Mesenchymal stem cell (in vitro differentiated cells and primary cell): ENCODE measurements around the gene CIRBP.

Experiments
- DNase-seq: peaks from one replicate; pipeline ENCODE4 v3.0.0-alpha.2; 2013
- H2AFZ ChIP-seq: one replicate; pipeline ENCODE4 v1.6.1; 2013; ENCODE audit warnings: low read depth, mild to moderate bottlenecking, control low read depth, inconsistent platforms, low read length, moderate library complexity
- H2AK5ac ChIP-seq: 2 replicates; pipeline ENCODE4 v1.6.1; 2013; ENCODE audit warnings: low read length, moderate library complexity, mild to moderate bottlenecking, inconsistent platforms; ENCODE audit not compliant: severe bottlenecking
- H2BK120ac ChIP-seq: one replicate; pipeline ENCODE4 v1.6.1; 2013; ENCODE audit warnings: low read depth, mild to moderate bottlenecking, inconsistent platforms, low read length, moderate library complexity
- H2BK12ac ChIP-seq, 2 experiments: one replicate each; pipeline ENCODE4 v1.6.1; 2013; ENCODE audit warnings: inconsistent platforms in 2 of 2, low read length in 2 of 2, mild to moderate bottlenecking in 2 of 2, moderate library complexity in 2 of 2, control low read depth in 1 of 2
- H2BK15ac ChIP-seq: one replicate; pipeline ENCODE4 v1.6.1; 2013; ENCODE audit warnings: mild to moderate bottlenecking, low read depth, inconsistent platforms; ENCODE audit not compliant: poor library complexity, severe bottlenecking
- H2BK5ac ChIP-seq: 2 replicates; pipeline ENCODE4 v1.6.1; 2013; ENCODE audit warnings: low read depth, mild to moderate bottlenecking, low read length, control low read depth, inconsistent platforms; ENCODE audit not compliant: poor library complexity, severe bottlenecking
- H3K14ac ChIP-seq, 2 experiments: one replicate each; pipeline ENCODE4 v1.6.1; 2013; ENCODE audit warnings: inconsistent platforms in 2 of 2, low read length in 2 of 2, control low read depth in 1 of 2, mild to moderate bottlenecking in 1 of 2, moderate library complexity in 1 of 2
- H3K18ac ChIP-seq, 2 experiments: one replicate each; pipeline ENCODE4 v1.6.1; 2013; ENCODE audit warnings: inconsistent platforms in 2 of 2, low read length in 2 of 2, control low read depth in 1 of 2, low read depth in 1 of 2, mild to moderate bottlenecking in 1 of 2
- H3K23ac ChIP-seq, 2 experiments: one replicate each; pipeline ENCODE4 v1.6.1; 2013; ENCODE audit warnings: inconsistent platforms in 2 of 2, low read length in 2 of 2, mild to moderate bottlenecking in 2 of 2, moderate library complexity in 2 of 2, control low read depth in 1 of 2
- H3K27ac ChIP-seq: 2 replicates; pipeline ENCODE4 v1.5.1; 2013; ENCODE audit warnings: mild to moderate bottlenecking, moderate library complexity, low read length, control low read depth, inconsistent platforms; ENCODE audit not compliant: poor library complexity, severe bottlenecking
- H3K27me3 ChIP-seq, 2 experiments: 2 replicates each; pipeline versions ENCODE4 v1.6.1 to v1.7.0; 2013; ENCODE audit warnings: low read length in 2 of 2, mild to moderate bottlenecking in 2 of 2, moderate library complexity in 2 of 2, control low read depth in 1 of 2, inconsistent platforms in 1 of 2; ENCODE audit not compliant: control insufficient read depth in 1 of 2, insufficient read depth in 1 of 2
- H3K36me3 ChIP-seq, 2 experiments: 2 replicates each; pipeline versions ENCODE4 v1.6.1 to v1.7.0; 2013; ENCODE audit warnings: low read length in 2 of 2, control low read depth in 1 of 2, inconsistent platforms in 1 of 2, low read depth in 1 of 2, mild to moderate bottlenecking in 1 of 2; ENCODE audit not compliant: insufficient read depth in 2 of 2, control insufficient read depth in 1 of 2
- H3K4ac ChIP-seq, 2 experiments: one replicate each; pipeline ENCODE4 v1.6.1; 2013; ENCODE audit warnings: inconsistent platforms in 2 of 2, low read length in 2 of 2, mild to moderate bottlenecking in 2 of 2, moderate library complexity in 2 of 2, control low read depth in 1 of 2, low read depth in 1 of 2
- H3K4me1 ChIP-seq: 2 replicates; pipeline ENCODE4 v1.6.1; 2013; ENCODE audit warnings: low read depth, low read length, control low read depth; ENCODE audit not compliant: control insufficient read depth, insufficient read depth
- H3K4me2 ChIP-seq: 2 replicates; pipeline ENCODE4 v1.6.1; 2013; ENCODE audit warnings: low read length, mild to moderate bottlenecking, inconsistent platforms; ENCODE audit not compliant: poor library complexity, severe bottlenecking
- H3K4me3 ChIP-seq, 2 experiments: 2 replicates each; pipeline versions ENCODE4 v1.5.1 to v1.7.0; 2013; ENCODE audit warnings: low read length in 2 of 2, mild to moderate bottlenecking in 2 of 2, control low read depth in 1 of 2, low read depth in 1 of 2; ENCODE audit not compliant: insufficient read depth in 1 of 2
- H3K79me1 ChIP-seq: replicated peaks from 2 replicates; pipeline ENCODE4 v1.6.1; 2013; ENCODE audit warnings: mild to moderate bottlenecking, control low read depth, low read length, inconsistent platforms; ENCODE audit not compliant: poor library complexity, severe bottlenecking
- H3K9ac ChIP-seq: 2 replicates; pipeline ENCODE4 v1.7.0; 2013; ENCODE audit warnings: mild to moderate bottlenecking, low read length, moderate library complexity
- H3K9me3 ChIP-seq: 2 replicates; pipeline ENCODE4 v1.7.0; 2013; ENCODE audit warnings: mild to moderate bottlenecking, low read length; ENCODE audit not compliant: control insufficient read depth
- H4K8ac ChIP-seq: one replicate; pipeline ENCODE4 v1.6.1; 2013; ENCODE audit warnings: inconsistent platforms, mild to moderate bottlenecking, low read length, moderate library complexity
- H4K91ac ChIP-seq: one replicate; pipeline ENCODE4 v1.6.1; 2013; ENCODE audit warnings: mild to moderate bottlenecking, low read length, inconsistent platforms
- WGBS: methylation state at CpG from one replicate; pipeline ENCODE4 v1.1.7; 2013; ENCODE audit warnings: mixed read lengths; 5-methylcytosine and 5-hydroxymethylcytosine counted together

CIRBP gene

DNA sequence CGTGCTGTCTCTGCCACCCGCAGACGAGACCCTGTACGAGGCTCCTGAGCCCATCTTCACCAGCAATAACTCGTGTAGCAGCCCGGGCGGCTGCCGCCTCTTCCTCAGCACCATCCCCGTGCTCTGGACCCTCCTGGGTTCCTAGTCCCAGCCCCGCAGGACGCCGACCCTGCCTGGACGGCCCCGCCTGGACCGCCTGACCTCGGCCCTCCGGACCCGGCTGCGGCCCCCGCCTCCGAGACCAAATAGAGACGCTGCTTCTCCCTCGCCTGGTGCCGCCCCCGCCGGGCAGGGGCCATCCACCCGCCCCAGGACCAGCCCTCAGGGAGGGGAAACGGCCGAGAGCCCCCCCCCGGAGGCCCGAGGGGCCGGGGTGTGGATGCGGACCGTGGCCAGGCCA, 30.7 kb downstream of the CIRBP start:
- Histone ChIP-seq H3K9ac (no peak overlapping the region), H4K91ac (no peak overlapping the region), H3K4ac (no peak overlapping the region), H2BK15ac (no peak overlapping the region), H2BK120ac (no peak overlapping the region), H3K4me1 (peaks cover 6% of the 10 kb centered on the region), H3K14ac (no peak overlapping the region), H3K79me1 (no peaks in the 10 kb centered on the region), H3K27me3 (peaks cover 2 to 53% of the 10 kb centered on the region in 2 experiments), H3K36me3 (no peaks in the 10 kb centered on the region), H3K4me2 (no peak overlapping the region), H3K27ac (no peak overlapping the region), H3K23ac (no peak overlapping the region), H3K4me3 (no peak overlapping the region), H4K8ac (no peak overlapping the region), H2AK5ac (no peak overlapping the region), H2AFZ (no peak overlapping the region), H3K9me3 (no peaks in the 10 kb centered on the region), H2BK5ac (no peak overlapping the region), H3K18ac (no peak overlapping the region), H2BK12ac (no peak overlapping the region)
- WGBS, result 90% methylated on average over 31 of the region's 34 CpGs
- no peak for DNase-seq

- no peak overlapping the region for H2BK15ac ChIP-seq
- DNase-seq, result no peak
Observed at GRCh38 chr19:1300744-1301490, 31.8 kb downstream of the CIRBP start.

GRCh38 chr19:1302533-1303239, 33.6 kb downstream of the CIRBP start:
- Histone ChIP-seq H3K27me3 (peaks cover 0 to 39% of the 10 kb centered on the region in 2 experiments), H3K79me1 (no peaks in the 10 kb centered on the region), H2BK12ac (no peak overlapping the region), H3K4me3 (no peak overlapping the region), H3K36me3 (no peaks in the 10 kb centered on the region), H3K9ac (no peak overlapping the region), H4K8ac (no peak overlapping the region), H3K14ac (no peak overlapping the region), H3K18ac (no peak overlapping the region), H3K27ac (no peak overlapping the region), H3K4ac (no peak overlapping the region), H2BK120ac (no peak overlapping the region), H3K23ac (no peak overlapping the region), H2BK15ac (no peak overlapping the region), H2AFZ (no peak overlapping the region), H2AK5ac (no peak overlapping the region), H3K4me2 (no peak overlapping the region), H4K91ac (no peak overlapping the region), H3K9me3 (no peaks in the 10 kb centered on the region), H3K4me1 (no peaks in the 10 kb centered on the region), H2BK5ac (no peak overlapping the region)
- no peak for DNase-seq
- WGBS, result 85% methylated on average over 36 of the region's 36 CpGs

More at GRCh38 chr19:1300744-1301490, 31.8 kb downstream of the CIRBP start:
- no peak overlapping the region for H3K9ac ChIP-seq
- H3K27ac ChIP-seq, result no peak overlapping the region
- no peak overlapping the region for H3K4ac ChIP-seq
- no peak overlapping the region for H3K4me2 ChIP-seq
- H2BK120ac ChIP-seq, result no peak overlapping the region
- H2BK5ac ChIP-seq, result no peak overlapping the region
- H3K27me3 ChIP-seq, result peaks cover 0 to 45% of the 10 kb centered on the region in 2 experiments
- no peak overlapping the region for H3K14ac ChIP-seq
- no peak overlapping the region for H3K23ac ChIP-seq
- no peak overlapping the region for H2BK12ac ChIP-seq
- no peaks in the 10 kb centered on the region for H3K79me1 ChIP-seq
- WGBS, result 93% methylated on average over 25 of the region's 35 CpGs
- no peak overlapping the region for H2AK5ac ChIP-seq
- no peak overlapping the region for H4K91ac ChIP-seq
- H3K9me3 ChIP-seq, result no peaks in the 10 kb centered on the region
- H2AFZ ChIP-seq, result no peak overlapping the region
- no peaks in the 10 kb centered on the region for H3K36me3 ChIP-seq
- H4K8ac ChIP-seq, result no peak overlapping the region
- no peaks in the 10 kb centered on the region for H3K4me1 ChIP-seq
- H3K4me3 ChIP-seq, result no peak overlapping the region
- H3K18ac ChIP-seq, result no peak overlapping the region

DNA sequence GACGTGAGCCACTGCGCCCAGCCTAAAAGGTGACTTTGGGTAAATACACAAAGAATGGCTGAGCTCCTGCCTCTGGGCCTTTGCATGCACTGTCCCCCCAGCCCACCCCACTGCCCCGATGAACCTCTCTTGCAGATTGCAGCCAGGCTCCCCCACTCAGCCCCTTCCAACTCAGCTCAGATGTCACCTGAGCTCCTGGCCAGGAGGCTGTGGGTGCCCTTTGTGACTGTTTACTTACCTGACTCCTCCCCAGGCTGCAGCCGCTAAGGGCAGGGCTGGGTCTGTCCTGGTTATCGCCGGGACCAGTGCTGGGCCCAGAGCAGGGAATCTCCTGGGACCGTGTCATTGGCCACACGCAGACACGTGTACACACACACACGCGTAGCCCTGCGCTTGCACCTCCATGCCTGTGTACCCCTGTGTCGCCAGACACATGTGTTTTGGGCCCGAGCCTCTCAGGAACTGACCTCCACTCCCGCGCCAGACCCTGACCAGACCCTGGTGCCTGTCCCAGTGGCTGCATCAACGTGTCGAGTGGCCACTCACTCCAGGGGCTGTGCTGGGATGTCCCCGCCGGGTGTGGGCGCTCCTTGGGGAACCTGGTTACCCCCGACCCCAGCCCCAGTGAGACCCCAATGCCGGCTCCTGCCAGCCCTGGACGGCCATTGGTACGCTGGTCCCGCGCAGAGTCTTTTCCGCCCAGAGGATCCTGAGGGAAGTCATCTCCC, 35.2 kb downstream of the CIRBP start:
- no peaks in the 10 kb centered on the region for H3K9me3 ChIP-seq
- no peak overlapping the region for H3K18ac ChIP-seq
- H2BK15ac ChIP-seq, result no peak overlapping the region
- DNase-seq, result no peak
- no peak overlapping the region for H4K8ac ChIP-seq
- H2AK5ac ChIP-seq, result no peak overlapping the region
- H2BK120ac ChIP-seq, result no peak overlapping the region
- H3K79me1 ChIP-seq, result no peaks in the 10 kb centered on the region
- no peak overlapping the region for H3K4me3 ChIP-seq
- no peak overlapping the region for H4K91ac ChIP-seq
- no peak overlapping the region for H2AFZ ChIP-seq
- WGBS, result 91% methylated on average over 28 of the region's 28 CpGs
- no peak overlapping the region for H3K4me2 ChIP-seq
- H3K23ac ChIP-seq, result no peak overlapping the region
- H3K36me3 ChIP-seq, result no peaks in the 10 kb centered on the region
- H3K27ac ChIP-seq, result no peak overlapping the region
- no peaks in the 10 kb centered on the region for H3K4me1 ChIP-seq
- no peak overlapping the region for H3K14ac ChIP-seq
- H2BK5ac ChIP-seq, result no peak overlapping the region
- H2BK12ac ChIP-seq, result no peak overlapping the region
- H3K4ac ChIP-seq, result no peak overlapping the region
- peaks cover 0 to 42% of the 10 kb centered on the region in 2 experiments for H3K27me3 ChIP-seq
- H3K9ac ChIP-seq, result no peak overlapping the region
